IgD-negative memory B cell (primary cell): ENCODE measurements around the gene SLC7A11. TPM values are rescaled to one million over a fixed set of nuclear protein-coding genes. Genes with fewer than 3 reads are reported as not detected.
"Not testable (repeated sequence)": the region's sequence is repeated elsewhere in the genome, so short reads cannot be mapped to it uniquely, and the experiment has no call there.

Experiments used
- H3K27ac Mint-ChIP-seq, 3 donors: one replicate each; pipeline ENCODE4 v1.8.0; 2020 to 2022; ENCODE audit warnings: mild to moderate bottlenecking in 3 of 3, mixed read lengths in 3 of 3, moderate library complexity in 1 of 3
- H3K27me3 Mint-ChIP-seq: one replicate; pipeline ENCODE4 v1.8.0; 2021; ENCODE audit warnings: mixed read lengths
- H3K36me3 Mint-ChIP-seq: one replicate; pipeline ENCODE4 v1.8.0; 2020; ENCODE audit warnings: mild to moderate bottlenecking, mixed read lengths
- H3K4me1 Mint-ChIP-seq, 3 donors: one replicate each; pipeline ENCODE4 v1.8.0; 2020 to 2022; ENCODE audit warnings: mixed read lengths in 3 of 3, mild to moderate bottlenecking in 1 of 3
- H3K4me3 Mint-ChIP-seq, 4 donors: one replicate each; pipeline ENCODE4 v1.8.0; 2020 to 2022; ENCODE audit warnings: mild to moderate bottlenecking in 4 of 4, mixed read lengths in 4 of 4, moderate library complexity in 3 of 4
- H3K9me3 Mint-ChIP-seq, 3 donors: one replicate each; pipeline ENCODE4 v1.8.0; 2020 to 2021; ENCODE audit warnings: mixed read lengths in 3 of 3, mild to moderate bottlenecking in 1 of 3
- polyA plus RNA-seq: library from polyadenylated mRNA; unstranded; fragments of 300-500 nt; fragmentation: Illumina TruSeq; gene quantifications from one replicate; pipeline ENCODE4 v1.2.3, GENCODE V29; 2021

The SLC7A11 gene
- polyA plus RNA-seq, 1 donor from 2014 or later = 0.04 TPM

DNA sequence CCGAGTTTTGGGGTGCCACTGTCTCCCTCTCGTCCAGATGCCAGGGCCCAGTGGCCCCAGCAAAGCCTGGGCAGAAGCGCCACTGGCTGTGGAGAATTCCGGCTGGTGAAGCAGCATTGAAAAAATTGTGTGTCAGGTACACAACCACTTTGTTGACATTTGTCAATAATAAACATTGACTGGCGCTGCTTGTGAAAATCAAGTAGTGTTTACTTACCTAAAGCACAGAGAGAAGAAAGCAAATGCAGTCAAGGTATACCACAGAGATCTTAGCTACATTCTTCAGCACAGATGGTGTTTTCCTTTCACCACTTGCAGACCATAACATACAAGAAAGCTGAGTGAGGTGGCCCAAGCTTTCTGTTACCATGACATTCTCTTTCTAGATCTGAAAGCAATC is 14.5 kb upstream of the SLC7A11 start:
- Mint-ChIP-seq H3K4me3 (no peak overlapping the region), H3K9me3 (no peaks in the 10 kb centered on the region), H3K27me3 (no peaks in the 10 kb centered on the region), H3K4me1 (peaks cover 2 to 8% (median 6%) of the 10 kb centered on the region in 3 donors), H3K27ac (no peak overlapping the region), H3K36me3 (peaks cover 2% of the 10 kb centered on the region)

DNA sequence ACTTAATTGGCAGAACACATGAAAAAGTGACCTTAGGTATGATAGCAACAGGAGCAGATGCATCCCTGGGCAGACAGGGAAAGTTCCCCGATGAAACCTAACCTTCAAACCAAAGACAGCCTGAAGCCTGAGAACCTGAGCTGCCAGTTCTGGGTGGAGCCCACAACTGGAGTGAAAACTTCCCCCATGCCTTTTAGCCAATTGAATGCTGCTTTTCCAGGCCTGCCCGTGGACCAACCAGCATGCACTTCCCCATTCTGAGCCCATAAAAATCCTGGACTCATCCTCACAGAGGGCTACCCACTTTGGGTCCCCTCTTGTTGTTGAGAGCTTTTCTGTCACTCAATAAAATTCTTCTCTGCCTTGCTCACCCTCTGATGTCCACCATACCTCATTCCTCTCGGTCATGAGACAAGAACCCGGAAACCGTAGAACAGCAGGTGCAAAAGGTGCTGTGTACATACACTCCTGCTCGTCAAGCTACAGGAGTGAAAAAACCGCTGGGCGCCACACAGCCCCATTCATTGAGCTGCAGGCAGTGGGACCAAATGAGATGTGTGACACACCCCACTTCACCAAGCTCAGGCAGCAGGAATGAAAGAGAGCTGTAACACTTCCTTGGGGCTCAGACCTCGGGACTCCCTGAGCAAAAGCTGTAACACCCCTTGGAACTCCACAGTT is 13.9 kb upstream of the SLC7A11 start:
- H3K4me1 Mint-ChIP-seq = peaks cover 2 to 8% (median 6%) of the 10 kb centered on the region in 3 donors
- no peaks in the 10 kb centered on the region for H3K9me3 Mint-ChIP-seq
- H3K27ac Mint-ChIP-seq = peak overlapping the region in 1 of 3 donors; percentile 43
- H3K4me3 Mint-ChIP-seq = no peak overlapping the region
- no peaks in the 10 kb centered on the region for H3K27me3 Mint-ChIP-seq
- peaks cover 2% of the 10 kb centered on the region for H3K36me3 Mint-ChIP-seq

DNA sequence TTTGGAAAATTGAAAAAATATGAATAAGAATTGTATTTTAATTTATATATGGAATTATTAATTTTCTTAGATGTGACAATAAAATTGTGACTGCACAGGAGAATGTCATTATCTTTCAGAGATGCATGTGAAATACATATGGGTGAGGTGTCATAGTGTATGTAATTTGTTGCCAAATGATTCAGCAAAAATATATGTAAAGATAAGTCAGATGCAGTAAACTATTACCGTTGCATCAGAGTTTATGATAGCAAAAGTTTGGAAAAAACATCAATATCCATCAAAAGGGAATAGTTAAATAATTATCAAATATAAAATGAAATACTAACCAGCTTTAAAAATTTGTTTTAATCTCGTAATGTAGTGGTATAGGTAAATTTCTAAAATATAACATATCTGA is 10.4 kb upstream of the SLC7A11 start:
- no peak overlapping the region for H3K27ac Mint-ChIP-seq
- no peak overlapping the region for H3K4me3 Mint-ChIP-seq
- no peaks in the 10 kb centered on the region for H3K9me3 Mint-ChIP-seq
- H3K4me1 Mint-ChIP-seq = peaks cover 2 to 8% (median 6%) of the 10 kb centered on the region in 3 donors
- no peaks in the 10 kb centered on the region for H3K27me3 Mint-ChIP-seq
- H3K36me3 Mint-ChIP-seq = peaks cover 2% of the 10 kb centered on the region

DNA sequence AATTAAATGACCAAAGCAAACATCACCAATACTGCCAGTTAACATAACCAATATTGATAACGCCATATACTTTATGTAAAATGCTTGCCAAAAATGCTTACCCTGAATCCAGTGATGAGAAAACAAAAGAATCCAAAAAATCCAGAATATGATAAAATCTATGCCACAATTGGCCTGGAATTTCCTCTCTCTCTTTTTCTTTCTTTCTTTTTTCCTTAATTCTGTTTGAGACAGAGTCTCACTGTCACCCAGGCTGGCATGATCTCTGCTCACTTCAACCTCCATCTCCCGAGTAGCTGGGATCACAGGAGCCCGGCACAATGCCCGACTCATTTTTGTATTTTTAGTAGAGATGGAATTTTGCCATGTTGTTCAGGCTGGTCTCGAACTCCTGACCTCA is 9.8 kb upstream of the SLC7A11 start:
- Mint-ChIP-seq H3K4me1 (peaks cover 2 to 8% (median 6%) of the 10 kb centered on the region in 3 donors), H3K9me3 (peaks cover 0 to 2% (median 0%) of the 10 kb centered on the region in 3 donors), H3K4me3 (no peak overlapping the region), H3K27ac (no peak overlapping the region), H3K27me3 (no peaks in the 10 kb centered on the region), H3K36me3 (no peaks in the 10 kb centered on the region)

DNA sequence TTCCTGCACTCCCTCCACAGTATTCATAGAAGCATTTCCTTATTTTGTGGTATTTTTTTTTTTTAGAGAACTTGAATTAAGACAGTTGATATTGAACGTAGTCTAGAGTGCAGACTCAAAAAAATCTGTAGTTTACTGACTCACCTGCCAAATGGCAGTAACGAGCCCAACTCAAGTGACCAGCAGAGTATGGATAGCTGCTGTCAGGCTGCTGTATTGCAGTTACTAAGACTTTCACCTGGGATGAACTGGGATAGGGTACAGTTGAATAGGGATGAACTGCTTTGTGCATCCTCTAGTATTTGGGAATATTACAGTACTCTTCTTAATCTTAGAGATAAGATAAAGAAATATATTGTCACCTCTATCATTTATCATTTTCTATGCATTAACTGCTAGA is 7.0 kb upstream of the SLC7A11 start:
- Mint-ChIP-seq H3K4me3 (no peak overlapping the region), H3K9me3 (peaks cover 0 to 2% (median 0%) of the 10 kb centered on the region in 3 donors), H3K4me1 (no peaks in the 10 kb centered on the region), H3K36me3 (no peaks in the 10 kb centered on the region), H3K27me3 (no peaks in the 10 kb centered on the region), H3K27ac (no peak overlapping the region)

DNA sequence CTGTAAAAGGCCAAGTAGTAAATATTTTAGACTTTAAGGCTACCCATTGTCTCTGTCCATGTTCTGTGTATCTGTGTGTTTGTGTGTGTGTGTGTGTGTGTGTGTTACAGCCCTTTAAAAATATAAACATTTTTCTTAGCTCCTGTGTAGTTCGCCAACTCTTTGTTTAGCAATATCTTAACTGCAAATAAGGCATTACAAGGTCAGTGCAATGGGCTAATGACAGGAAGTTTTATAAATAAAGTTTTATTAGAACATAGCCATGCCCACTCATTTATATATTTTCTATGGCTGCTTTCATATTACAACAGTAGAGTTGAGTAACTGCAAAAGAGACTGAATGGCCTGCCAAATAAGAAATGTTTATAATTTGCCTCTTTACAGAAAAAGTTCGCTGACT is 5.9 kb upstream of the SLC7A11 start:
- Mint-ChIP-seq H3K9me3 (peaks cover 0 to 2% (median 0%) of the 10 kb centered on the region in 3 donors), H3K4me1 (no peaks in the 10 kb centered on the region), H3K27ac (no peak overlapping the region), H3K36me3 (no peaks in the 10 kb centered on the region), H3K27me3 (no peaks in the 10 kb centered on the region), H3K4me3 (no peak overlapping the region)

DNA sequence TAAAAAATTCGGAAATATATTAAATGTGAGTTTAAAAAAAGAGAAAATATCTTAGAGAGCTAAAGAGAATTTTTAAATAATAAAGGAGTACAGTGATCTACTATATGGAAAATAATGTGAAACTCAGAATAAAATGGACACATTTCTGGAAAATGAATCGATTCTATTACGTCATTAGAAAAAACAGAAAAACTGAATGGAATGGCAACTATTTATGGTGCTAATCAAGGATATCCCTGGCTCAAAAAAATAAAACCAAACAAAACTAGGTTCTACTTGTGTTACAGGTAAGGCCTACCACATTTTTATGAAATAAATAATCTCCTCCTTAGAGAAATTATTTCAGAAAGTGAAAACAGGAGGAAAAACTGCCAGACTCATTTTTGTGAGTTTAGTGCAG is 5.5 kb upstream of the SLC7A11 start:
- peaks cover 0 to 2% (median 0%) of the 10 kb centered on the region in 3 donors for H3K9me3 Mint-ChIP-seq
- no peaks in the 10 kb centered on the region for H3K4me1 Mint-ChIP-seq
- no peaks in the 10 kb centered on the region for H3K36me3 Mint-ChIP-seq
- no peak overlapping the region for H3K4me3 Mint-ChIP-seq
- no peak overlapping the region for H3K27ac Mint-ChIP-seq
- no peaks in the 10 kb centered on the region for H3K27me3 Mint-ChIP-seq

DNA sequence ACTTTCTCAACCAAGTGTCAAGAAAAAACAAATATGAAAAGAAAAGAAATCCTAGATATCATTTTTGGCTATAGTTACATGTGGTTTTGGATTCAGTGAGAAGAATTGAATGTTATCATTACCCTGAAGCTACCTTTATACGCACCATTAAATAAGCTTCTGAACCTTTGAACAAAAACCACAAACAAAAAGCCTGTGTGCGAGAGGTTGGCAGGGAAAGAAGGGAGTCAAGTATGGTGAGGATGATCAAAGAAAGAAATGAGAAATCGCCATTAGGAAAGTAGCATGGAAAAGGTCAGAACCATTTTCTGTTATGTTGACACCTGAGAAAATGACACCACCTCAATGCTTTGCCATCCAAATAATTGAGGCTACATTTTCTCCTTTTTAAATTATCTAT is 1.2 kb upstream of the SLC7A11 start:
- Mint-ChIP-seq H3K27me3 (no peaks in the 10 kb centered on the region), H3K4me3 (no peak overlapping the region), H3K9me3 (peaks cover 0 to 2% (median 0%) of the 10 kb centered on the region in 3 donors), H3K36me3 (no peaks in the 10 kb centered on the region), H3K4me1 (peaks cover 7 to 10% (median 7%) of the 10 kb centered on the region in 3 donors), H3K27ac (no peak overlapping the region)

DNA sequence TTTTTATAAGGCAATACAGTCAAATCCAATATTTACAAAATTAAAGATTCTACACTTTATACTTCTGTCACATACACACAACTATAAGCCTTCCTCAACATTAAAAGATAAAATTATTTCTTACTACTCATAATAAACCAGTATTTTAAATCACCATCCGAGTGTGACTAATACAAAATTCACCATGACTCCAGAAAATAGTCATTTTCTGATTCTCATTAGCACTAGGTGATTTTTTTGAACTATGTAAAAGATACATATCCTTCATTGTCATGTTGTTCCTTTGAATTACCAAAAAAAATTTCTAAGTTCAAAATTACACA is 646 bp upstream of the SLC7A11 start:
- H3K27me3 Mint-ChIP-seq = no peaks in the 10 kb centered on the region
- peaks cover 7 to 10% (median 7%) of the 10 kb centered on the region in 3 donors for H3K4me1 Mint-ChIP-seq
- H3K4me3 Mint-ChIP-seq = peak overlapping the region in 2 of 4 donors; percentile 79 to 89
- no peaks in the 10 kb centered on the region for H3K36me3 Mint-ChIP-seq
- no peak overlapping the region for H3K27ac Mint-ChIP-seq
- H3K9me3 Mint-ChIP-seq = peaks cover 0 to 2% (median 0%) of the 10 kb centered on the region in 3 donors

DNA sequence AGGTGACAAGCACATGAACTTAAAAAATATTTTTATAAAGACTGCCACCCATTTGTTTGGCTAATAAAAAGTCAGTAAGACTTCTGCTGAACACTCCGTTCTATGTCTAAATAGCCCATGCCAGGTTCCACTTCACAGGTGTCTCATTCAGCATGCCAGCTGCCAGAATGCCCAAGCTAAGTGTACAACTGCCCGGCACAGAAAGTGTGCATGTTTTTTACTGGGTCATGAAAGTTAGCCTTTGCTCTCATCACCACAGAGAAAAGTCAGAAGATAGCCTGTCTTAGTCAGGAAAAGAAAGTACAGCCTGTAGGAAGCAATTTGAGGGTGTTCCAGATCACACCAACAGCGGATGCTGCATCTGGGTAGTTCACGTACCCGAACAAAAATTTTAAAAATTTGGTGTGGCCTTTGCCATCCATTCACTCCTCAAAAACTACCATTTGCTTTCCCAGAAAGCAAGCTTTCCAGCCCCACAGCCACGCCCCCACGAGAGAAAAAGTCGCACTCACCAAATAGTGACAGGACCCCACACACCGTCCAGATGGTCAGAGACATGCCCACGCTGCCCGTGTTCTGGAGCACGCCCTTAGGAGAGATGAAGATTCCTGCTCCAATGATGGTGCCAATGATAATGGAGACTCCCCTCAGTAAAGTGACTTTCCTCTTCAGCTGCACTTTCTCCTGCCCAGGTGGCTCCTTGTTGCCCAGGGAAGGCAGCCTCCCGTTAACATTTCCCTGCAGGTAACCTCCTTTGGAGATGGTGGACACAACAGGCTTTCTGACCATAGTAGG is 671 bp downstream of the SLC7A11 start:
- Mint-ChIP-seq H3K9me3 (peaks cover 0 to 1% (median 0%) of the 10 kb centered on the region in 3 donors), H3K36me3 (no peaks in the 10 kb centered on the region), H3K27me3 (no peaks in the 10 kb centered on the region), H3K4me3 (peak overlapping the region; percentile 22 to 91 (median 84)), H3K27ac (no peak overlapping the region), H3K4me1 (peaks cover 7 to 10% (median 7%) of the 10 kb centered on the region in 3 donors)

DNA sequence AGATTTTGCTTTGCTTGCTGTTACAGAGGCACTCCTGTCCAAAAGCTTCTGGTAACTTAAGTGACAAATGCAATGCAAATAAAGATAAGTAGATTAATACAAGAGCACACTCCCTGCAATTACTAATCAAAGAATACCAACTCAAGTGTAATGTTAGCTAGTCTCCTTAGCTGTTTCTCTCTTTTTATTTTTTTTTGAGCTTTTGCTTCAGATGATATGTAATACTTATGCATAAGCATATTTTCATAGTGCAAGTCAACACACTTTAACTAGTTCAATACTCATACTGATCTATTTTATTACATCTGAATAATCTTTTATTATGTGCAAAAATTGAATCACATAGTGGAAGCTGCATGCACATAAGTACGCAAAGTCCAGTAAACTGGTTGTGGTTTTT is 2.7 kb downstream of the SLC7A11 start:
- H3K27ac Mint-ChIP-seq = no peak overlapping the region
- H3K4me1 Mint-ChIP-seq = peaks cover 7 to 10% (median 7%) of the 10 kb centered on the region in 3 donors

DNA sequence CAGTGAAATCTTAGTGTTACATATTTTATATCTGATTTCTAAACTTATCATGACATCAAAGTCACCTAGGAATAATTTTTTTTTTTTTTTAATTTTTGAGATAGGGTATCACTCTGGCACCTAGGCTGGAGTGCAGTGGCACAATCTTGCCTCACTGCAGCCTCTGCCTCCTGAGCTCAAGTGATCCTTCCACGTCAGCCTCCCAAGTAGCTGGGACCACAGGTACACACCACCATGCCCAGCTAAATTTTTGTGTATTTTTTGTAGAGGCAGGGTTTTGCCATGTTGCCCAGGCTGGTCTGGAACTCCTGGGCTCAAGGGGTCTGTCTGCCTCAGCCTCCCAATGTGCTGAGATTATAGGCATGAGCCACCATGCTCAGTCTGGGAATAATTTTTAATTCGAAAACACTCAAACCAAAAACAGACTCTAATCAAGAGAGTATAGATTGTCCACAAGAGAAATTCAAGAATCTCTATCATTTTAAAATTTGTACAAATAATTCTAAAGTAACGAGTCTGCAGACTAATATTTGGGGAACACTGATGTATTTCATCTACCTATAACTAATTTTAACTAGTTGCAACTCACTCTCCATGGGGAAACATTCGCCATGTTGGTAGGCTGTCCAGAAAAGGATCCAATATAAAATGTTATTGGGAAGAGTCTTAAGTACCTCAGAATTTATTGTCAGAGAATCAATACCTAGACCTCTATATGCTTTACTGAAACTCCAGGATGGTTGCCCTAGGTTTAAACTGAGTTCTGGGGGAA is 3.4 kb downstream of the SLC7A11 start:
- peaks cover 0 to 1% (median 0%) of the 10 kb centered on the region in 3 donors for H3K9me3 Mint-ChIP-seq
- no peaks in the 10 kb centered on the region for H3K27me3 Mint-ChIP-seq
- peaks cover 7 to 10% (median 7%) of the 10 kb centered on the region in 3 donors for H3K4me1 Mint-ChIP-seq
- no peaks in the 10 kb centered on the region for H3K36me3 Mint-ChIP-seq
- no peak overlapping the region for H3K4me3 Mint-ChIP-seq
- H3K27ac Mint-ChIP-seq = no peak overlapping the region

More for the DNA sequence above, 2.7 kb downstream of the SLC7A11 start:
- Mint-ChIP-seq H3K36me3 (no peaks in the 10 kb centered on the region), H3K4me3 (no peak overlapping the region), H3K9me3 (peaks cover 0 to 1% (median 0%) of the 10 kb centered on the region in 3 donors), H3K27me3 (no peaks in the 10 kb centered on the region)

DNA sequence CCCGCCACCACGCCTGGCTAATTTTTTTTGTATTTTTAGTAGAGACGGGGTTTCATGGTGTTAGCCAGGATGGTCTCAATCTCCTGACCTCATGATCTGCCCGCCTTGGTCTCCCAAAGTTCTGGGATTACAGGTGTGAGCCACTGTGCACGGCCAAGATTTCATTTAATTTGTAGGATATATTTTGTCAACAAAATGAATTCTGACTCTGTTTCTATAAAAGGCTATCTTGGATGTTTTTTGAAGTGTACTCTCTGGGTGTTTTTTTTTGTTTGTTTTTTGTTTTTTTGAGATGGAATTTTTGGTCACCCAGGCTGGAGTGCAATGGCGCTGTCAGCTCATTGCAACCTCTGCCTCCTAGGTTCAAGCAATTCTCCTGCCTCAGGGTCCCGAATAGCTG is 5.0 kb downstream of the SLC7A11 start:
- not testable (repeated sequence) for H3K36me3 Mint-ChIP-seq, H3K27me3 Mint-ChIP-seq, H3K27ac Mint-ChIP-seq, H3K4me1 Mint-ChIP-seq, H3K9me3 Mint-ChIP-seq
- peak overlapping the region in 1 of 4 donors; percentile 37 for H3K4me3 Mint-ChIP-seq

DNA sequence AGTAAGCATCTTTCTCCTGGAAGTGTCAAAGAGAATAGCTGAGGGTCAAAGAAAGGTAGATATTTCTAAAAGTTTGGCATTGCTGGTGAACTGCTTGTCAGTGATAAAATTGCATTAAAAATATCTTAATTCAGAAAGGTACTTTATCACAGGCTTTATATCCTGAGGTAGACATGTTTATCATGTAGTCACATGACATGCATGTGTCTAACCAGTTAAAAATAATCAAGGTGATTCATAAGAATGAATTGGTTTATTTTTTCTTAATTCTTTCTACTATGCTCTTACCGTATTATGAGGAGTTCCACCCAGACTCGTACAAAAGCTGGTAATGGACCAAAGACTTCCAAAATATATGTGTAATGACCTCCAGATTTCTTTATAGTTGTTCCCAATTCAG is 6.1 kb downstream of the SLC7A11 start:
- Mint-ChIP-seq H3K4me1 (no peaks in the 10 kb centered on the region), H3K9me3 (peaks cover 0 to 1% (median 0%) of the 10 kb centered on the region in 3 donors), H3K36me3 (no peaks in the 10 kb centered on the region), H3K4me3 (no peak overlapping the region), H3K27ac (no peak overlapping the region), H3K27me3 (no peaks in the 10 kb centered on the region)

DNA sequence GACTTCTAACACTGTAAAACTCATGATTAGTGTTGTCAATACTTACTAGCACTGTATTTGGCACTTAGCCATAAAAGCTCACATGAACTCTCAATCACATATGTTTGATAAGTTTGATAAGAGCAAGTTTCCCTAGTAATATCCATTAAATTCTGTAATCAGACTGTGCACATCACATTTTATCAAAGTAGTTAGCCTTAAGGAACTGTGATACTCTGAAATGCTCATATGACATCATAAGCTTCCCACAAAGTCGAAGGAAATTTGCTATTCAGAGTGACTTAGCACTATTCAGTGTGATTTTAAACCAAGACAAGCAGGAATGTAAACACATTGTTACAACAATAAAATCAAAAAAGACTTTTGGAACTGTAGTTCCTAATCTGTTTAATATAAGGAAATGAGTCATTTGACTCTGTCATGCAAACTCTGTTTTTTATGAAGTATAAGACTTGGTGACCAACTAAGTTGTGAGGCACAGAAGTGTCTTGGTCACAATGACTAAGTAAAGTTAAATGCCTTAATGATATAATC is 6.7 kb downstream of the SLC7A11 start:
- no peak overlapping the region for H3K27ac Mint-ChIP-seq
- H3K9me3 Mint-ChIP-seq = peaks cover 0 to 1% (median 0%) of the 10 kb centered on the region in 3 donors
- H3K4me1 Mint-ChIP-seq = no peaks in the 10 kb centered on the region
- H3K4me3 Mint-ChIP-seq = no peak overlapping the region
- H3K36me3 Mint-ChIP-seq = no peaks in the 10 kb centered on the region
- H3K27me3 Mint-ChIP-seq = no peaks in the 10 kb centered on the region
